SK-N-SH treated with all-trans-retinoic acid at 6 μM for 48 hours (cell line): ENCODE measurements around the gene ZBTB24.

Source experiments
- ARNTL ChIP-seq: fragments of 450-650 bp; formaldehyde crosslinking; IDR thresholded peaks from 2 replicates; pipeline ENCODE4 v1.5.0; 2020; ENCODE audit warnings: low read depth, mild to moderate bottlenecking, moderate library complexity, borderline replicate concordance
- CREB5 ChIP-seq: fragments of 250-450 bp; sonication (Bioruptor Pico); IDR thresholded peaks from 2 replicates; pipeline ENCODE4 v1.5.1; 2020; ENCODE audit warnings: low read depth, mild to moderate bottlenecking, moderate library complexity
- CSRNP3 ChIP-seq: fragments of 250-450 bp; sonication (Bioruptor Pico); IDR thresholded peaks from 2 replicates; pipeline ENCODE4 v1.5.1; 2021; ENCODE audit warnings: mild to moderate bottlenecking, moderate library complexity
- OSR1 ChIP-seq: fragments of 250-450 bp; sonication (Bioruptor Pico); IDR thresholded peaks from 2 replicates; pipeline ENCODE4 v1.8.0; 2022; ENCODE audit warnings: moderate library complexity, mild to moderate bottlenecking, inconsistent platforms
- PPARA ChIP-seq: fragments of 250-450 bp; sonication (Bioruptor Pico); IDR thresholded peaks from 2 replicates; pipeline ENCODE4 v1.5.0; 2020; ENCODE audit warnings: mild to moderate bottlenecking, borderline replicate concordance
- RARB ChIP-seq: fragments of 250-450 bp; sonication (Bioruptor Pico); IDR thresholded peaks from 2 replicates; pipeline ENCODE4 v1.8.0; 2021; ENCODE audit warnings: mild to moderate bottlenecking, moderate library complexity
- TSHZ2 ChIP-seq: fragments of 250-450 bp; sonication (Bioruptor Pico); IDR thresholded peaks from 2 replicates; pipeline ENCODE4 v1.5.0; 2020; ENCODE audit warnings: mild to moderate bottlenecking, moderate library complexity
- ZC3H10 ChIP-seq: fragments of 250-450 bp; sonication (Bioruptor Pico); IDR thresholded peaks from 2 replicates; pipeline ENCODE4 v1.5.1; 2021; ENCODE audit warnings: mild to moderate bottlenecking, moderate library complexity
- ZFP3 ChIP-seq: fragments of 250-450 bp; sonication (Bioruptor Pico); IDR thresholded peaks from 2 replicates; pipeline ENCODE4 v1.5.0; 2020; ENCODE audit warnings: mild to moderate bottlenecking, moderate library complexity
- ZFP30 ChIP-seq: fragments of 450-650 bp; formaldehyde crosslinking; IDR thresholded peaks from 2 replicates; pipeline ENCODE4 v1.5.0; 2022; ENCODE audit warnings: mild to moderate bottlenecking, moderate library complexity
- ZNF565 ChIP-seq: fragments of 450-650 bp; formaldehyde crosslinking; conservative IDR thresholded peaks from 2 replicates; pipeline ENCODE4 v1.5.0; 2020; ENCODE audit warnings: low read depth, mild to moderate bottlenecking, moderate library complexity
- TF ChIP-seq, protein P1 (sequence below): fragments of 250-450 bp; sonication (Bioruptor Pico); IDR thresholded peaks from 2 replicates; pipeline ENCODE4 v1.8.0; 2021; ENCODE audit warnings: low read depth, mild to moderate bottlenecking, moderate library complexity, borderline replicate concordance

DNA sequence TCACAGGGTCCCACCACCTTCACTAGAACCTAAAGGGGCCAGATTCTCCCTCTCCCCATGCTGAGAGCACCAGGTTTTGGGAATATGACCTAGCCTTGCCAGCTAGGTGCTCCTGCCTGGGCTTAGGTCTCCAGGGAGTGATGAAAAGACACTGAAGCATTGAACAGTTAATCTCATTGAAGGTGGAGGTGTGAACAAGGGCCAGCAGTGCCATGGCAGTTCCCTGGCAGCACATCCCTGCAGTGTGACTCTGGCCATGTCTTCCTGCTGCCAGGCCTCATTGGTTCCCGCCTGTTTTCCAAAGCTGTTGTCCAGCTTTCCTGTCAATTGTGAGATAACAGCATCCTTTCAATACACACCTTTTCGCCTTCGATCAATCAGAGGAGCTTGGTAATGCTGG is 53.5 kb downstream of the ZBTB24 start:
- TF ChIP-seq ZNF565 (CRISPR knock-in tag) (no peak), CREB5 (CRISPR knock-in tag) (no peak), CSRNP3 (CRISPR knock-in tag) (no peak), RARB (CRISPR knock-in tag) (no peak), PPARA (CRISPR knock-in tag) (no peak), ARNTL (CRISPR knock-in tag) (no peak), OSR1 (CRISPR knock-in tag) (no peak), ZC3H10 (no peak), ZFP3 (CRISPR knock-in tag) (no peak), TSHZ2 (CRISPR knock-in tag) (no peak), ZFP30 (CRISPR knock-in tag) (no peak)
- TF ChIP-seq, protein P1, sequence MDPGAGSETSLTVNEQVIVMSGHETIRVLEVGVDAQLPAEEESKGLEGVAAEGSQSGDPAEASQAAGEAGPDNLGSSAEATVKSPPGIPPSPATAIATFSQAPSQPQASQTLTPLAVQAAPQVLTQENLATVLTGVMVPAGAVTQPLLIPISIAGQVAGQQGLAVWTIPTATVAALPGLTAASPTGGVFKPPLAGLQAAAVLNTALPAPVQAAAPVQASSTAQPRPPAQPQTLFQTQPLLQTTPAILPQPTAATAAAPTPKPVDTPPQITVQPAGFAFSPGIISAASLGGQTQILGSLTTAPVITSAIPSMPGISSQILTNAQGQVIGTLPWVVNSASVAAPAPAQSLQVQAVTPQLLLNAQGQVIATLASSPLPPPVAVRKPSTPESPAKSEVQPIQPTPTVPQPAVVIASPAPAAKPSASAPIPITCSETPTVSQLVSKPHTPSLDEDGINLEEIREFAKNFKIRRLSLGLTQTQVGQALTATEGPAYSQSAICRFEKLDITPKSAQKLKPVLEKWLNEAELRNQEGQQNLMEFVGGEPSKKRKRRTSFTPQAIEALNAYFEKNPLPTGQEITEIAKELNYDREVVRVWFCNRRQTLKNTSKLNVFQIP: no peak
